Left lobe of liver (tissue), 2 donors: Measurements from ENCODE around the gene PERM1. TPM values are rescaled to one million over a fixed set of nuclear protein-coding genes. Genes with fewer than 3 reads are reported as not detected.
"Not testable (repeated sequence)": the region's sequence is repeated elsewhere in the genome, so short reads cannot be mapped to it uniquely, and the experiment has no call there.

Experiments used
- ATAC-seq: fragments of 200-7000 bp; cut with Tn5 transposase; one replicate; pipeline ENCODE4 v1.9.1; 2020; ENCODE audit warnings: mild to moderate bottlenecking, moderate library complexity
- DNase-seq: peaks from one replicate; pipeline ENCODE4 v3.0.0-alpha.2; 2020; ENCODE audit warnings: low spot score
- total RNA-seq: library from RNA; stranded (reverse); gene quantifications from one replicate; pipeline ENCODE4 v1.2.1, GENCODE V29; 2021
- donor health status: DM: no; HTN: no; CAD: no; lungs with moderate emphysema.
- donor health status: DM: no; HTN: yes; CAD: no.

Gene PERM1
- total RNA-seq, 1 donor from 2014 or later, result 0.83 TPM

DNA sequence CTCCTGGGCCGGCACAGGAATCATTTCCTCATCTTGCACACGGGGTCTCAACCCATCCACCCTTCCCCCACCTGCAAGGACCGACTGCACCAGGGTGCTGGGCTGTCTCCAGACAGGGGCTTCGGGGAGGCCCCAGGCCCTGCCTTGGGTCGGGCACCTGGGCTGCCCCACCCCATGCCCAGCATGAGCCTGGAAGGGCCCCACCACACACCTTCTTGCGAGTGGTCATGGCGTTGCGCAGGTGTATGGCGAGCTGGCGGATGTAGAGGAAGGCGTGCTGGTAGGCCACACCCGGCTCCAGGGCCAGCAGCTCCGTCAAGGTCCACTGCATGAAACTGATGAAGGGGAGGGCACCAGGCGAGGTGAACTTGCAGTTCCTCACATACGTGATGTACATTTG is 29.7 kb downstream of the PERM1 start:
- no peak for DNase-seq
- no peak for ATAC-seq

DNA sequence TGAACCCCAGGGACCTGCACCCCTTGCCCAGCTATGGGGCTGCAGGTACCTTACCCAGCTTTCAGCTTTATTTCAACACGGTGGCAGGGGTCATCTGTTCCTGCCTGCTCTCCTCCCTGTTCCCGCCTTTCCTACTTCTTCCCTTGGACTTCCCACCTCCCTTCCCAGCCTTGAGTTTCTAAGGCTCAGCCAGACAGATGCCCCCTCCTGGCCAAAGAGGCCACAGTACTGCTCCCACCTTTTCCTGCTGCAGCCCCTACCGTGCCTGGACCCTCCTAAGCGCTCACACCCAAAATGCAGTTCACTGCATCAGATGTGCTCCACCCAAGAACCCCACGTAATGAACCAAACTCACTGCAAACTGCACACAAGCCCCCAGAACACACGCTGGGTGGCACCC is 30.5 kb downstream of the PERM1 start:
- ATAC-seq (no peak), DNase-seq (no peak)

DNA sequence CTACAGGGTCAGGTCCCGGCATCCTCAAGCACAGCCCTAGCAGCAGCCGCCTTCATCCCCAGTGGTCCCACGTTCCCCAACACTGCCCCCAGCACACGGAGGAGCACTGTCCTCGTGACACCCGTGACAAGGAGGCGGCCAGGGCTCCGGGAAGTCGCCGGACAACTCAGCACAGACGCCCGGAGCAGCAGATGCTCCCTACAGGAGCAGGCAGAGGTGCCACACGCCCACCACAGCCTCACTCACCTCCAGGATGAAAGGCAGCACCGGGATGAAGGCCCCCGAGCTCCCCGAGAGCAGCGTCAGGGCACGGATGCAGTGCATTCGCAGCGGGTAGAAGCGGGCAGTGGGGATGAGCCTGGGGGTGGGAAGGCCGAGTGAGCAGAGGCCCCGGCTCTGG is 31.0 kb downstream of the PERM1 start:
- no peak for DNase-seq
- no peak for ATAC-seq

DNA sequence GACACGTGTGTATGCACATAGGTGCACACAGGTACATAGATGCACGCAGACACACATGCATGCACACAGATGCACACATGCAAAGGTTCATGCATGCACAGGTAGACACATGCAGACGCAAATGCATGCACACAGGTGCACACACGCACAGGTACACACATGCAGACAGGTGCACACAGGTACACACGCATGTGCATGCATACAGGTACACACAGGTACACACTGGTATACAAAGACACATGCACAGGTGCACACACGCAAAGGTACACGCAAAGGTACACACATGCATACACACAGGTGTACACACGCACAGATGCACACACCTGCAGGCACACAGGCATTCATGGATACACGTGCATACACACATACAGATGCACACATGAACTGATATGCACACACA is 31.6 kb downstream of the PERM1 start:
- DNase-seq (no peak), ATAC-seq (no peak)

DNA sequence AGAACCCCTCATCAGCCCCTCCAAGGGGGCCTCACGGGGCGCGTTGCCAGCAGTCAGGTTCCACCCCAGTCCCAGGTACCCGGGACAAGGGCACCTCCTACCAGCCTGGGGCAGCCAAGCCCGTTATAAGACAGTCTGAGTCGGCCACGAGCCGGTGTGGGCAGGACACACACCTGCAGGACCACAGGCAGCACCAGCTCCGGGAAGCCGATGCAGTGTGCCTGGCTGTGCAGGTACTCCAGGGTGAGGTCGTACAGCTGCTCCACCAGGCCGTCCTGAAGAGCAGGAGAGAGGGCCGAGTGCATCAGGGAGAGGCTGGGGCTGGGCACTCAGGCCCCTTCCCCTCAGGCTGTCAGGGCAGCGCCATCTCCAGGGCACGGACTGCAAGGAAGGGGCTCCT is 33.9 kb downstream of the PERM1 start:
- no peak for ATAC-seq
- DNase-seq, result no peak

DNA sequence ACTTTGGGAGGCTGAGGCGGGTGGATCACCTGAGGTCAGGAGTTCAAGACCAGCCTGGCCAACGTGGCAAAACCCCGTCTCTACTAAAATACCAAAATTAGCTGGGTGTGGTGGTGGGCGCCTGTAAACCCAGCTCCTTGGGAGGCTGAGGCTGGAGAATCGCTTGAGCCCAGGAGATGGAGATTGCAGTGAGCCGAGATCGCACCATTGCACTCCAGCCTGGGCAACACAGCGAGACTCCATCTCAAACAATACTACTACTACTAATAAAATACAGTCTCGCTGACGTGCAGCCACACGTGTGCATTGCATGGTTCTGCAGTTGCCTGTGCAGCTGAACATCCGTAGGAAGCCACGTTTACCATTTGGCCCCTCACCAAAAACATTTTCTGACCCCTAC is 35.1 kb downstream of the PERM1 start:
- not testable (repeated sequence) for DNase-seq, ATAC-seq

DNA sequence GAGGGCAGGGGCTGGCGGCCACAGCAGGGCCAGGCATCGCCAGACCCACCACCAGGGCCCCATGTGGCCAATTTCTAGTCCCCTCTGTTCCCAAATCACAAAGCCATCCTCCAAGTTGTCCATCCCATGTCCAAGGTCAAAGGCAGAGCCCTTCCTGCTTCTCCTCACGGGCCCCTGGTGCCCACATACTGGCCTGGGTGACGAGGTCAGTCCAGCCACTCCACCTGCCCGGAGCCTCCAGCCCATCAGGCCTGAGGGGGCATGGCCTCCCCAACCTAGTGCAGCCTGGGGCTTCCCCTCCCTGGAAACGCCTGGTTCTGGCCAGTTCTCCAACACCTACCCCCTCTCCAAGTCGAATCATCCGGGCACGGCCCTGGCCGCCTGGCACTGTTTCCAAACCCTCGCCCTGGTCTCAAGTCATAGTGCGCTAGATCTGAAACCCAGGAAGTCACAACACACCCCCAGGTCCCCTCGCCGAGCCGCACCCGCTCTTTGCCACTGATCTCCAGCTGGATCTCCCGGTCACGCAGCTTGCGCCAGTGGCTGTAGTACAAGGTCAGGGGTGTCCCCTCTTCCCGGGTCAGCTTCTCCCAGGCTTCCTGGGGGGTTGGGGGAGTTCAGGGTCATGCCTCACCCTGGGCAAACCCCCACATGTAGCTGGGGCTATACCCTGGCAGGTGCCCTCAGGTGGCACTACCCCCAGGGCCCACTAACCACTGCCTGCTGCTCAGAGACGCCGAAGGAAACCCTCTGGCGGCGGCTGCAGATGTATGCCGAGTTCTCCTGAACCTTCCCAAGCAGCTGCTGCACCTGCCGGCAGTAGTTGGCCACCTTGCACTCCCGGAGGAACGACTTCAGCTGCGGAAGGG is 36.0 kb downstream of the PERM1 start:
- no peak for ATAC-seq
- DNase-seq, result no peak

DNA sequence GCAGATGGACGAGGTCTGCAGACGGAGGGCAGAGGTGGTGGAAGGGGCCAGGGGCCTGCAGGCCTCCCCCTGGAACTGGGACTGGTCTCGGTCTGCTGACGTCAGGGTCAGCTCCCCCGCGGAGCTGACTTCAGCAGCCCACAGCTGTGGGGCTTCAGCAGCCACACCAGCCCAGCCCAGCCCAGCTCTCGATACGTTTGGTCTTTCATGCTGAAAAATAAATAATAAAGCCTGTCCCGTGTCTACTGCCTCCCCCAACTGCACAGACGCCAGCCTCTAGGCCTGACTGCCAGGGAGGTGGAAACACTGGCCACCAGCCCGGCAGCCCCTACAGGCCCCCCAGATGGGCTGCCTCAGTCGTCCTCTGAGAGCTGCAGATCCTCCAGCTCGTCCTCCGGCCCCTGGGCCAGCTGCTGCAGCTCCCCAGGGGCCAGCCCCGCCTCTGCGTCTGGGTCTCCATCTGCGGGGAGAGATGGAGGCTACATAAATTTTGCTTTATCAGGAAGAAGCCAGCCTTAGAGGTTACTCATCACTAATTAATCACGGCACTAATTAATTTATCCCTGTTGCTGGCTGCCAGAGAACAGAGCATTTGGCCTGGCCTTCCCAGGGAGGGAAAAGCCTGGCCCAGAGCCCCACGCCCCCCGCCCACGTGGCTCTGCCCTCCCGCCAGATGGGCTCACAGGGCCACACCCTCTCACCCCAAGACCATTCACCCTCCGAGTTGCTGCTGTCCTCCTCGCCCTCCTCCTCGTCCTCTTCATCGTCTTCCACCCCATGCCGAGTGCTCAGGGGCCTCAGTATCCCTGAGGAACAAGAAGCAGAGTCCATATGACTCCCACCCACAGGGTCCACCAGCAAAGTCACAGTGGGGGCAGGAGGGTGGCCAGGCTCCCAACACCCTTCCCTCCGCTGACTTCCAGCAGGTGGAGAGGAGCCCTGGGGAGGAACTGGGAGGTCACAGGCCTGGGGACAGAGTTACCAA is 37.3 kb downstream of the PERM1 start:
- ATAC-seq (no peak), DNase-seq (no peak)

DNA sequence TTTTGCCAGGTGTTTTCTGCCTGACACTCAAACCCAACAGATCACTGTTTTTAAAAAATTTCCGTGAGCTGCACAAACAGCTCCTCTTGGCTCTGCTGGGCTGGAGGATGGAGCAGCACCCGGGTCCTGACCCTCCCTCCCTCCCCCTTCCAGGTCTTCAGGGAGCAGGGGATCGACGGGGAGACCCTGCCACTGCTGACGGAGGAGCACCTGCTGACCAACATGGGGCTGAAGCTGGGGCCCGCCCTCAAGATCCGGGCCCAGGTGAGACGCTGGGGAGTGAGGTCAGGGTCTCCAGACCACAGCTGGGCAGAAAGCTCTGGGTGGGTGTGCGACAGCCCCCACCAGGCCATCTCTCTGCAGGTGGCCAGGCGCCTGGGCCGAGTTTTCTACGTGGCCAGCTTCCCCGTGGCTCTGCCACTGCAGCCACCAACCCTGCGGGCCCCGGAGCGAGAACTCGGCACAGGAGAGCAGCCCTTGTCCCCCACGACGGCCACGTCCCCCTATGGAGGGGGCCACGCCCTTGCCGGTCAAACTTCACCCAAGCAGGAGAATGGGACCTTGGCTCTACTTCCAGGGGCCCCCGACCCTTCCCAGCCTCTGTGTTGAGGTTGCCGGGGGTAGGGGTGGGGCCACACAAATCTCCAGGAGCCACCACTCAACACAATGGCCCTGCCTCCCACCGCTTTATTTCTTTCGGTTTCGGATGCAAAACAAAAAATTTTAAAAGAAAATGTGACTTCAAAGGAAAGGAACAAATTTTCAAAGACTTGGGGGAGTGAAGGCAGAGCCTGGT is 38.1 kb downstream of the PERM1 start:
- ATAC-seq (no peak), DNase-seq (no peak)

DNA sequence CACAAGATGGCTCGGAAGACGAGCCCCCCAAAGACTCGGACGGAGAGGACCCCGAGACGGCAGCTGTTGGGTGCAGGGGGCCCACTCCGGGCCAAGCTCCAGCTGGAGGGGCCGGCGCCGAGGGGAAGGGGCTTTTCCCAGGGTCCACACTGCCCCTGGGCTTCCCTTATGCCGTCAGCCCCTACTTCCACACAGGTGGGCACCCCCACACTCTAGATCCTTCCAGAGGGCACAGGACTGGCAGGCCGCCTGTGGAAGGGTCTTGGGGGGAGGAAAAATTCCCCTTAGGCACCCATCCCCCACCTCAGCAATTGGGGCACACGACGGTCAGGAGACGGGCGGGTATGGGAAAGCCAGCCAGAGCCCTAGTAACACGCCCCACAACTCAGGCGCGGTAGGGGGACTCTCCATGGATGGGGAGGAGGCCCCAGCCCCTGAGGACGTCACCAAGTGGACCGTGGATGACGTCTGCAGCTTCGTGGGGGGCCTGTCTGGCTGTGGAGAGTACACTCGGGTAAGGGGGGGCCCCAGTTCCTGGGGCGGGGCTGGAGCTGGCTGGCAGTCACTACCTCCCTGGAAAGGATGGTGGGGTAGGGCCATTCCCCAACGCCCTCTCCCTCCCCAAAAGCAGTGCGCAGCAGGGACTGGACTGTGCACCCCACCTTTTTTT is 38.9 kb downstream of the PERM1 start:
- DNase-seq (no peak), ATAC-seq (no peak)

DNA sequence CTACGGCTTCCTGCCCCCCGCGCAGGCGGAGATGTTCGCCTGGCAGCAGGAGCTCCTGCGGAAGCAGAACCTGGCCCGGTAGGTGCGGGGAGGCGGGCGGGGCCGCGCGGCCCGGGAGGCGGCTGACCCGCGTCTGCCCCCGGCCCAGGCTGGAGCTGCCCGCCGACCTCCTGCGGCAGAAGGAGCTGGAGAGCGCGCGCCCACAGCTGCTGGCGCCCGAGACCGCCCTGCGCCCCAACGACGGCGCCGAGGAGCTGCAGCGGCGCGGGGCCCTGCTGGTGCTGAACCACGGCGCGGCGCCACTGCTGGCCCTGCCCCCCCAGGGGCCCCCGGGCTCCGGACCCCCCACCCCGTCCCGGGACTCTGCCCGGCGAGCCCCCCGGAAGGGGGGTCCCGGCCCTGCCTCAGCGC is 39.5 kb downstream of the PERM1 start:
- DNase-seq, result no peak
- ATAC-seq, result no peak

DNA sequence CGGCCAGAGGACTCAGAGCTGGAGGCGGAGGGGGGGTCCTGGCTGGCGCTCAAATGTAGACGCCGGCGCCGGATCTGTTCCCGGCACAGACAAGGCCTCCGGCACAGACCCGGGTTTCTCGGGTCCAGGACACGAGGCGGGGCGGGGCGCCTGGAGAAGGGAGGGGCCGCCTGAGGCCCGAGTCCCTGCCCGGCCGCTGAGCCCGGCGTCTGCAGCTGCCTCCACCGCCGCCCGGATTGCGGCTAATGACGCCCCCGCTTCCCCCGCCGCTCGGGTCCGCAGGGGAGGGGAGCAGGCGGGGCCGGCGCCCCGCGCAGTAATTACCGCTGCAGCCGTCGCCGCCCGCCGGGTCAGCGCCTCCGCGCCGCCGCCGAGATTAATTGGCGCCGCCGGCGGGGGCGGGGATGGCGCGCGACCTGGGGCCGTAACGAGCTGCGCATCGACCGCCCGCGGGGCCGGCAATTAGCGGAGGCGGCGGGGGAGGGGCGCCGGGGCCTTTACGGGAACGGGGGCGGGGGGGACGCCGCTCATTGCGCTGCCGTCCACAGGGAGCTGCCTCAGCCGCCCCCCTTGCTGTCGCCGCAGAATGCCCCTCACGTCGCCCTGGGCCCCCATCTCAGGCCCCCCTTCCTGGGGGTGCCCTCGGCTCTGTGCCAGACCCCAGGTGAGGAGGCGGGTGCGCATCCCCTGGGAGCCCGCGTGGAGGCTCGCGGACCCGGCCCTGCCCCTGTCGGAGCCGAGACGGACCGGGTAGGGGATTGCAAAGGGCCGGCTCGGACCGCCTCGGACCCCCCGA is 40.1 kb downstream of the PERM1 start:
- peak; percentile 40 for ATAC-seq
- DNase-seq, result no peak

DNA sequence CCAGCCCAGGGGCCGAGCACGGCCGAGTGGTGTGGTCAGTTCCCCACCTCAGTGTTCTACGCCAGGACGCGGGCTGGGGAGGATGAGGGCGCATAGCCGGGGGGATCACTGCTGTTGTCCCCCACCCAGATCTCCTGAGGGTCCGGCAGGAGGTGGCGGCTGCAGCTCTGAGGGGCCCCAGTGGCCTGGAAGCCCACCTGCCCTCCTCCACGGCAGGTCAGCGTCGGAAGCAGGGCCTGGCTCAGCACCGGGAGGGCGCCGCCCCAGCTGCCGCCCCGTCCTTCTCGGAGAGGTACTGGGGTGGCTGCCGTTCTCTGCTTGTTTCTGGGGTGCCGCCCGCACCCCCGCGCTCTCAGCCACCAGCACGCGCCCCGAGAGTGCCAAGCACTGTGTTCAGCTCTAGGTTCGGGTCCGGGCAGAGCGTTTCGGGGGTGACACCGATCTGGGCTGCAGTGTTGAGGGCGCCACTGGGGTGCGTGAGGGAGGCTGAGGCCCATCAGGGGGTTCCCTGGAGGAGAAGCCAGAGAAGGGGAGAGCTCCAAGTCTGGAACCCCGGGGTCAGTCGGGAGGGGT is 40.8 kb downstream of the PERM1 start:
- DNase-seq, result no peak
- no peak for ATAC-seq

DNA sequence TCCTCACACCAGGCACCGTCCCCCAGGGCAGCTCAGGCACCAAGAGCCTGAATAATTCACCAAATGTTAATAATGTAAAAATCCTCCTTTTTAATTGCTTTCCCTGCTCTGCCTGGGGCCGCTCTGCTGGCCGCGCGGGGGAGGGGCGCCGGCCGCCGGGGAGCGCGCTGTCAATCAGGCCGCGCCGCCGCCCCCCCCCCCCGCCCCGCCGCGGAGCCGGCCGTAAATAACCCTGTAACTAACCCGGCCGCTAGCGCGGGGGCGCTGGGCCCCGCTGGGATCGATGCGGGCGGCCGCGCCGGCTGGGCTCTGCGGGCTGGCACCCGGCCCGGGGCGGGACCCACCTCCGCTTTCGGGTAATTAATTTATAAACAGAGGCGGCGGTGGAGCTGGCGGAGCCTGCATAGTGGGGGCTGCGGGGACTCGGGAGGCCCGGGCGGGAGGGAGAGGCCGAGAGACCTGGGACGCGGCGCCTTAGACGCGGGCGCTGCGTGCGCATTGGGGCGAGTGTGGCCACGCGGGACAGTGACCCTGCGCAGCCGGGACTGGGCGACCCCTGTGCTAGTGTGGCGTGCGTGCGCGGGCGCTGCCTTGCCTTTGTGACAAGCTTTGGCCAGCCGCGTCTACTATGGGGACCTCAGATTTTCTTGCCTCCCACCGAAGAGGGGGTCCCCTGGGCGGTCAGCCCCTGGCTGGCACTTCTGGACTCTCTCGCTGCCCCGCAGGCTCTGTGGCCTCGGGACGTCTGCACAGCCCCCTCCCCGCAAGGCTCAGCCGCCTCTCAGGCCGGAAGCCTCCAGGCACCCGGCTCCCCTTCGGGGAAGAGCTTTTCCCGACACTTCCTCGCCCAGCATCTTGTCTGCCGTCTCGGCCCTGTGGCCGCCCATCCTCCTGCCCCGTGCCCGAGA is 41.5 kb downstream of the PERM1 start:
- ATAC-seq, result peak; percentile 29
- no peak for DNase-seq

DNA sequence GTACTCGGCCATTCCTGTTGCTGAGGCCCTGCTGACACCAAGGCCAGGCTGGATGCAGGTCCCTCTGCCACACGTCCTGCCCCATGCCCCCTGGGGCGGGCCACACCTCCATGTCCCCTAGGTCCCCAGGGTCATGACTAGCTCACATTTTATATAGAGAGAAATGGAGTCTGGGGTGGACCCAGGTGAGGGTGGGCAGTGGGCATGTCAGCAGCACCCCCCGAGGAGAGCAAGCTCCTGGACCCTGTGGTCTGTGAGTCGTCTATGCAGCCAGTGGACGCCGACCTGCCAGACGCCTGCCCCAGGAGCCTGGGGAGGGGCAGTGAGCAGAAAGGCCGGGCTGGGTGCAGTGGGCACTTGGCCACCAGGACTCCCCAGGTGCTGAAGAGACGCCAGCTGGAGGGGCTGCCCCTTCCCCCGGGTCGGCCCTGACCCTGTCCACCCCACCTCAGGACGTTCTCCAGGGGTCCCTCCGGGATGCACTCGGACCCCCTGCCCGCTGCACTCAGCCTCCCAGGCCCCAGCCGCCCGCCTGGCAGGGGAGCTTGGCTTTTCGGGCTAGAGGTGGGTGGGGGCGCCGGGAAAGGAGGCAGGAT is 42.3 kb downstream of the PERM1 start:
- DNase-seq (no peak), ATAC-seq (no peak)

DNA sequence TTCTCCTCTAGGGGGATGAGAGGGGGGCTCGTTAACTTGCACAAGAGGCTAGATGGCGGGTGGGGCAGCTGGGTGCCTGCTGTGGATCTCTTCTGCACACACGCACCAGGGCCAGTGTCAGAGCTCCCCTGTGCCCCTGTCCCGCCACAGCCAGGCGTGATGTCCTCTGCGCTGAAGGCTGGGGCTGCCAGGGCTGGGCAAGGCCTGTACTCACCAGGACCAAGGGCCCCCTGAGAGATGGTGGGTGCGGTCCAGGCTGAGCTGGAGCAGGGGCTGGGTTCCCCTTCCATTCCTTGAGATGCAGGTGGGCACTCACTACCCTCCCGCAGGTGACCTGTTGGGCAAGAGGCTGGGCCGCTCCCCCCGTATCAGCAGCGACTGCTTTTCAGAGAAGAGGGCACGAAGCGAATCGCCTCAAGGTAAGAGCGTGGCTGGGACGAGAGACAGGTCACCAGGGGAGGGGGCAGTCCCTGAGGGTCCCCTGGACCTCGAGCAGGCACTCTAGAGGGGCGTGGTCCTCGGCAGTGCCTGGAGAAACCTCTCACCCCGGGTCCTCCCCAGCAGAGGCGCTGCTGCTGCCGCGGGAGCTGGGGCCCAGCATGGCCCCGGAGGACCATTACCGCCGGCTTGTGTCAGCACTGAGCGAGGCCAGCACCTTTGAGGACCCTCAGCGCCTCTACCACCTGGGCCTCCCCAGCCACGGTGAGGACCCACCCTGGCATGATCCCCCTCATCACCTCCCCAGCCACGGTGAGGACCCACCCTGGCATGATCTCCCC is 43.0 kb downstream of the PERM1 start:
- no peak for DNase-seq
- no peak for ATAC-seq

DNA sequence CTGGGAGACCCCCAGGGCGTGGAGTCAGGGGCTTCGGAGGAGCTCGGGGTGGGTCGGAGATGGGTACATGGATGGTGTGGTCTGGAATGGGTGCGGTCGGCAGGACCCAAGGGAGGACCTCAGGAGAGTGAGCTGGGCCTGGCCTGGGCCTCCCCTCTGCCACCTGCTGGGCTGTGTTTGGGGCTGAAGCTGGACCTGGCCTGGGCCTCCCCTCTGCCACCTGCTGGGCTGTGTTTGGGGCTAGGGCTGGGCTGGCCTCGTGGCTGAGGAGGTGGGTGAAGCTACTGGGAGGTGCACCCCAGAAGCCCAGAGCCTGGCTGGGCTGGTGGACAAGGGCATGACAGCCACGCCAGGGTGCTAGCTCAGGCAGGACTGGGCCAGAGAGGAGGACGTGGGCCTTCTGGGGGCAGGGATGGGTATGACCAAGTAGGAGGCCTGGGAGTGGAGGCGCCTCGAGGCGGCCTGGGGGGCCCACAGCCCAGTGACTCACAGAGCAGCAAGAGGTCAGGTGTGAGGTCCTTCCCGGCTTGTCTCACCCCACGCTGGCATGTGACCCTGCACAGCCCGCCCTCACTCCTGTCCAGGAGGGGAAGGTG is 43.7 kb downstream of the PERM1 start:
- ATAC-seq (peak; percentile 81), DNase-seq (peak; percentile 67)
